WI38 (cell line): ENCODE measurements around the gene ROMO1.
"Not testable (repeated sequence)": the region's sequence is repeated elsewhere in the genome, so short reads cannot be mapped to it uniquely, and the experiment has no call there.

ENCODE experiments used
- H3K4me3 ChIP-seq: 2 replicates; pipeline ENCODE4 v1.5.1; 2011; ENCODE audit warnings: low read depth, mild to moderate bottlenecking, control low read depth, low read length
- CTCF ChIP-seq: IDR thresholded peaks from 2 replicates; pipeline ENCODE4 v1.5.1; 2012; ENCODE audit warnings: low read depth, mild to moderate bottlenecking, control low read depth, low read length

ROMO1 gene

DNA sequence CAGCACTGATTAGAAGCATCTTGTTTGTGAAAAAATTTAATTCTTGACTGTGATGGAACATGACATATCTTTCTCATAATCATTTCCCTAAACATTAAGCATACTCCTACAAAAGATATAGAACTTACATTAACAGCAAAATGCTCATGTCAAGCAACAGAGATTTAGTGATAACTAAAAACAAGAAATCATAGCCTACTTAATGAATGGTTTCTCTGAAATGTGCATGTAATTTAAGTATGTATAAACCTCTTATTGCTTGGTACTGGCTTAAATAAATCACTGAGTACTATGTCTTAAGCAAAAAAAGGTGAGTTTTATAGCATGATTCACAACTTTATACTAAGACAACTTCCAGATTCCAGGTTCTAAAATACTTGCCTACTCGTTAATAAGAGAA lies 9.3 kb downstream of the ROMO1 start:
- TF ChIP-seq CTCF: no peak
- no peak overlapping the region for H3K4me3 ChIP-seq

DNA sequence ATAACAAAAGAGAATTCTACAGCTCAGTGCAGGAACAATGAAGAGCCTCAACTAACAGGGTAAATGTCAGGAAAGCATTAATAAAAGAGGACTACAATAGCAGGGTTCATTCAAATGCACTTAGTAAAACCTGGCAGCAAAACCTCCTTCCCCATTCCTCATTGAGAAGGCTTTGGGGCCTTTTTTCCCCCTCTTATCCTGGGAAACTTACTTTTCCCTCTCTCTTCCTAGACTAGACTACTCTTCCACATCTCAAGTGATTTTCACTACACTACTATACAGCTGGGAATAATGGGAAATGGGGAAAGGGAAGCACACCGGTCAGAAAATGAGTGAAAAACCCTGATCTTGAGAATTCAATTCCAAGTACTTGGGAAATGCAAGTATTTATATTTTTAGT lies 10.1 kb downstream of the ROMO1 start:
- no peak overlapping the region for H3K4me3 ChIP-seq
- no peak for TF ChIP-seq CTCF

DNA sequence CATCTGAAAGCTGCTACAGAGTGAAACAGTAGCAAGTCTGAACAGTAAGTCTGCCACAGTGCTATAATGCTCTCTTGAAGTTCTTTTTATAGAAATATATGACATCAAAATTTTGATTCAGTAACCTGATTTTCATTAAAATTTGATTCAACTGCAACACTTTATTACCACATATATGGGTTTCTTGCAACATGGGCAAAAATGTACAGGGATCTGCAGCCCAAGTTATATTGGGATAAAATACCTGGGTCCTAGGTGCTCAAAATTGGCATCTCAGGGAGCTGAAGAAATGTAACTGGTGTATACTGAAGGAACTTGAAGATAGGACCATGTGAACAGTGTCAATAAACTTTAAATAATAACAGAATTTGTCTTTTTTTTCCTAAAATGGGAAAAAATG lies 10.8 kb downstream of the ROMO1 start:
- TF ChIP-seq CTCF: no peak
- no peak overlapping the region for H3K4me3 ChIP-seq

DNA sequence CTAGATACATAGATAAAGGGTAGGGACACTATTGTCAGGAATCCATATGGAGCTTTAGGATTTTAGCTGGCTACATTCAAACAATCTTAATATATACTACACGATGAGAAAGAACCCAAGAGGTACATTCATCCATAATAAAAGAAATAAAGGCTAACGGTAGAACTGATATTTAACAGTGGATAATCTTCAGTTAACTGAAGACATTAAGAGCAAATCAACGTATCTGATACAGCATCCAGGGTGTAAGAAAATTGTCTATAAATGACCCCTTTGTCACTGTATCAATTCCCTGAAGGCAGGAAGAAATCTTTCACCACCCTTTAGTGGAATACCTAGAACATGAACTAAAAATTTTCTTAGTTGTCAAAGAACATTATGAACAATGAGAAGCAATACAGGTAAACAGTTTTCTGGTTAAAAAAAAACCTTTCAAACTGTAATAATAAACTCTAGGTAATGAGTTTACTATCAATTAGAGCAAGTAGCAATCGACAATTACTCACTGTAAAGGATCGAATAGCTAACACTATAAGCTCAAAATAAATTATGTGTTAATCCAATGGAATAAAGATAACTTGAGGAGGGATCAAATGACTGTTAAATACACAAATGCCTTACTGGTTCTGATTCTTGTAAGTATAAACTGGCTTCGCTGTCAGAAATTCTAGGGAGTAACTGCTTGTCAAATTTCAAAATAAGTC lies 11.8 kb downstream of the ROMO1 start:
- H3K4me3 ChIP-seq: no peak overlapping the region
- no peak for TF ChIP-seq CTCF

- H3K4me3 ChIP-seq: no peak overlapping the region
- TF ChIP-seq CTCF: no peak
These were observed 12.5 kb downstream of the ROMO1 start for GRCh38 chr20:35711588-35712209.

- not testable (repeated sequence) for H3K4me3 ChIP-seq
These were observed 13.9 kb downstream of the ROMO1 start for GRCh38 chr20:35713120-35713519.

DNA sequence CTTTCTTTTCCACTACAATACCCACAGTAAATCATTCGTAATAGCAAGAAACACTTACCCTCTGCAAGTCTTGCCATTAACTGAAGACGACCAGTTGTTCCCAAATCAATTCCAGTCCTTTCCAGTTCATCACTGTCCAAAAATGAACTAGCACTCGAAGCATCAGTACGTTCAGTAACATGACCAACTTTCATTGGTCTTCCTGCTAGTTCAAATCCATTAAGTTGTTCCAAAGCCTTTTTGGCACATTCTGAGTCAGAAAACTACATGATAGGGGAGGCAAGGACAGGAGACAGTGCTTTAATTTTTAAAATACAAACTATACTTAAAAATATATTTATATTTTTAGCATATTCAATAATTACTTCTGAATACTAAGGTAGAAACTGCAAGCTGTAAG lies 14.9 kb downstream of the ROMO1 start:
- TF ChIP-seq CTCF: no peak
- no peak overlapping the region for H3K4me3 ChIP-seq

DNA sequence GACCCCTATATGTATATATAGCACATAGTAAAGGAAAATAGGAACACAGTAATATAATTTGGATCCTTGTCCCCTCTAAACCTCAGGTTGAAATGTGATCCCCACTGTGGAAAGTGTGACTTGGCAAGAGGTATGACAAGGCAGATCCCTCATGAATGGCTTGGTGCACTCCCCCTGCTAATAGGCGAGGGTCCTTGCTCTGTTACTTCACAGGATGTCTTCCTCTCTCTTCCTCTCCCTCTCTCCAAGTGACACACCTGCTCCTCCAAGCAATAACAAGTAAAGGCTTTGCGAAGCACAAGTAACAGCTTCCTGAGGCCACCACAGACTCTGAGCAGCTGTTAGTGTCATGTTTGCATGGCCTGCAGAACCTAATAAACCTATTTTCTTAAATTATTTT lies 16.4 kb downstream of the ROMO1 start:
- no peak for TF ChIP-seq CTCF
- H3K4me3 ChIP-seq: no peak overlapping the region
